ENCODE data around the gene ZNF770.

DNA sequence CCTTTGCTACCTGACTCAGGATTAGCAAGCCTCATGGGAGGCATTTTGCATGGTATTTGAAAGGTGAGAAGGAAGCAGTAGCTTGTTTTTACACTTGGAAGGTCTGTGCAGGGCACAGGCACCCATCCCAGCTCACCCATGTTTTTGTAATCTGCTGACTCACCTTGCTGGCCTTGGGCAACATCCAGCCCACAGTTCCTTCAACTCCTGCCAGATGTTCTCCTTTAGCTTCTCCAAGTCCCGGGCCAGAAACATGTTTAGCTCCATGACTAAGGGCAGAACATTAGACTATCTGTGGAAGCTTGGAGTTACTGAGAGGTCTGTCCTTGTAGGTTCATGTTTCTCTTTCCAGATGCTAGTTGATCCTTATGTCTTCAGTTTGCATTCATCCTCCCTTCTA, 12.4 kb upstream of the ZNF770 start:
- TF ChIP-seq POLR2A (IDR thresholded peaks at IDR 0.05) (no peak), CTCF (IDR thresholded peaks at IDR 0.05) (no peak), EP300 (IDR thresholded peaks at IDR 0.05) (no peak)

Data from ovary (tissue), 3 donors.